K562 (cell line): Measurements from ENCODE around the gene CHST8.

Experiments used
- GATA2 ChIP-seq: sonication (generic); formaldehyde crosslinking; IDR thresholded peaks from 2 replicates; pipeline ENCODE4 v1.4.0; 2020; ENCODE audit warnings: mild to moderate bottlenecking, missing genetic modification reagents
- HNRNPLL ChIP-seq: fragments of 200-400 bp; formaldehyde crosslinking; IDR thresholded peaks from 2 replicates; pipeline ENCODE4 v1.6.1; 2017; ENCODE audit warnings: low read length, low read depth, mild to moderate bottlenecking; ENCODE audit not compliant: poor library complexity, severe bottlenecking
- RFX1 ChIP-seq: fragments of 450-650 bp; IDR thresholded peaks from 2 replicates; pipeline ENCODE4 v1.6.1; 2016; ENCODE audit warnings: mild to moderate bottlenecking, moderate library complexity
- SMARCA5 ChIP-seq: fragments of 450-650 bp; IDR thresholded peaks from 2 replicates; pipeline ENCODE4 v1.6.1; 2016

GRCh38 chr19:33723512-33723911, 101.8 kb downstream of the CHST8 start:
- no peak for TF ChIP-seq RFX1
- no peak for TF ChIP-seq HNRNPLL
- no peak for TF ChIP-seq SMARCA5
- TF ChIP-seq GATA2 (CRISPR knock-in tag): no peak
